ENCODE measurements around the gene MYOZ3. TPM values are rescaled to one million over a fixed set of nuclear protein-coding genes. Genes with fewer than 3 reads are reported as not detected.

The MYOZ3 gene
- polyA plus RNA-seq, 1 experiment: 0.13 TPM

DNA sequence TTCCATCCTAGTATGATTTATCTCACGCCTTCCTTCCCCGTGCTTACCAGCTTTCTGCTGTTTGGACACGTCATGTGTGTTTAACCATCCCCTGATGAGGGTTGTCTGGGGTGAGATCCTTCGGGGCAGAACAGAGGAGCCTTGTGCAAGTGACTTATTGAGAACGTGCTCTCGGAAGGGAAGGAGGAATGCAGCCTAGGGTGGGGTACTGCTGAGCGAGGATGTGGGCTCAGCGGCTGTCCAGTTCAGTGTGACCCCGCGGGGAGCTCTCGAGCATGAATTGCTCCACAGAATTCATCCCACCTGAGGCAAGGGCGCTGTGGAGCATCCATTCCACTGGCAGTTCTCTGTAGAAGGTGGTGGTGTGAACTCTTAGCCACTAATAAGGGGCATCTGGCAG is 4.0 kb downstream of the MYOZ3 start:
- no peak for DNase-seq (ENCODE audit: low read depth)
- TF ChIP-seq CTCF (IDR thresholded peaks at IDR 0.05; ENCODE audit: insufficient read depth, low read depth, low read length): no peak
- ChIA-PET CTCF (interaction anchor here (1.0 to 1.5 kb wide), 3 partner anchors 10 to 105 kb away, joined by 3 to 8 read pairs (median 4); no protein-coding TSS in a partner anchor), POLR2A (no interaction called here)
- H3K27me3 ChIP-seq (ENCODE audit: control insufficient read depth, insufficient read depth, low read length): peaks cover 13% of the 10 kb centered on the region
- no peak overlapping the region for H3K4me3 ChIP-seq (ENCODE audit: low read depth, low read length)
- no peaks in the 10 kb centered on the region for H3K36me3 ChIP-seq (ENCODE audit: control insufficient read depth, insufficient read depth, low read length)

- Histone ChIP-seq H3K36me3 (ENCODE audit: control insufficient read depth, insufficient read depth, low read length) (no peaks in the 10 kb centered on the region), H3K27me3 (ENCODE audit: control insufficient read depth, insufficient read depth, low read length) (peaks cover 2% of the 10 kb centered on the region), H3K4me3 (ENCODE audit: low read depth, low read length) (no peak overlapping the region)
- ChIA-PET POLR2A (no interaction called here), CTCF (no interaction called here)
- no peak for TF ChIP-seq CTCF (IDR thresholded peaks at IDR 0.05; ENCODE audit: insufficient read depth, low read depth, low read length)
- no peak for DNase-seq (ENCODE audit: low read depth)
Measured at GRCh38 chr5:150670275-150670947, 9.4 kb downstream of the MYOZ3 start.

DNA sequence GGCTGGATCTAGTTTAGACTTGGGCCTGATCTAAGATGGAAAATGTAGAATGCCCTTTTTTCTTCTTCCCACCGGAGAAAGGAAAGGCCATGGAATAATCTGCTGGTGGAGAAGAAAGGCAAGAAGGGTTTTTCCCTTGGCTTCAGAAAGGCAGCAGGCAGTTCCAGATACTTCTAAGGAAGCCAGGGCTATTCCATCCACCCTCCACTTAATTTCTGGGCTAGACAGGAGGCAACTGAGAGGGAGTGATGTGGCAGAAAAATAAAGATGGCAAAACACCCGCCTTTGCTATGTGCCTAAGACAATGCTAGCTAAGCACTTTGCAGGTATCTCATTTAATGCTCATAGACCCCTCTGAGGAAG is 9.9 kb downstream of the MYOZ3 start:
- POLR2A ChIA-PET: no interaction called here
- Histone ChIP-seq H3K4me3 (ENCODE audit: low read depth, low read length) (no peak overlapping the region), H3K27me3 (ENCODE audit: control insufficient read depth, insufficient read depth, low read length) (peaks cover 2% of the 10 kb centered on the region), H3K36me3 (ENCODE audit: control insufficient read depth, insufficient read depth, low read length) (no peaks in the 10 kb centered on the region)
- TF ChIP-seq CTCF (IDR thresholded peaks at IDR 0.05; ENCODE audit: insufficient read depth, low read depth, low read length): no peak
- CTCF ChIA-PET: interaction anchor here (0.9 kb wide), 1 partner anchor 18 kb away, joined by 3 read pairs; no protein-coding TSS in a partner anchor
- no peak for DNase-seq (ENCODE audit: low read depth)

DNA sequence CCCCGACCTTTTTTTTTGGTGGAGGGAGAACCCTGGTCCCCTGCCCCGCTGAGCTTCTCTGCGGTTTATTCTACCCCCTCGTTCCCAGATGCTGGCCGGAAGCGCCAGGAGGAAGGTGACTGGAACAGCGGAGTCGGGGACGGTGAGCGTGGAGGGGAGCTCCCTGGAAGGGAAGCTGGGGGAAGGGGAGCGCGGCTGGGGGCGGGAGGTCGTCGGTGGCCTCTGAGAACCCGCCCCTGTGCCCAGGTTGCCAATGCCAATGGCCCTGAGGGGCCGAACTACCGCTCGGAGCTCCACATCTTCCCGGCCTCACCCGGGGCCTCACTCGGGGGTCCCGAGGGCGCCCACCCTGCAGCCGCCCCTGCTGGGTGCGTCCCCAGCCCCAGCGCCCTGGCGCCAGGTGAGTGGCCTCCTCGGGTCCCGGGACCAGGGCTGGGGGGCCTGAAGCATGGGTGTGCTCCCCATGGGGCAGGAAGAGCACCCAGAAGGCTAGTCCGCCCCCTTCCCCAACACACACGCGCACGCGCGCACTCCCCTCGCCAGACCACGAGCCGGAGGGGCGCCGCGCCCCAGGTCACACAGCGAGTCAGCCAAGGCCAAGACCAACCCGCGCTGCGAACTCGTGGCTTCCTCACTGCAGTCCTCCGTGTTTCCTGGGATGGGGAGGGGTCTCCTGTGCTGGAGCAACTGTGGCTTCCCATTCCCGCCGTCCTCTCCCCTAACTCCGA is 10.6 kb downstream of the MYOZ3 start:
- ChIA-PET CTCF (interaction anchor here (0.9 to 1.1 kb wide), 2 partner anchors 19 to 29 kb away, joined by 3 read pairs; partner anchors contain the start of gene RBM22), POLR2A (no interaction called here)
- H3K27me3 ChIP-seq (ENCODE audit: control insufficient read depth, insufficient read depth, low read length): peaks cover 2% of the 10 kb centered on the region
- peak overlapping the region; percentile 41 for H3K4me3 ChIP-seq (ENCODE audit: low read depth, low read length)
- no peaks in the 10 kb centered on the region for H3K36me3 ChIP-seq (ENCODE audit: control insufficient read depth, insufficient read depth, low read length)
- TF ChIP-seq CTCF (IDR thresholded peaks at IDR 0.05; ENCODE audit: insufficient read depth, low read depth, low read length): no peak
- DNase-seq (ENCODE audit: low read depth): no peak

- Histone ChIP-seq H3K4me3 (ENCODE audit: low read depth, low read length) (peak overlapping the region; percentile 41), H3K36me3 (ENCODE audit: control insufficient read depth, insufficient read depth, low read length) (no peaks in the 10 kb centered on the region), H3K27me3 (ENCODE audit: control insufficient read depth, insufficient read depth, low read length) (peaks cover 2% of the 10 kb centered on the region)
- DNase-seq (ENCODE audit: low read depth): no peak
- ChIA-PET CTCF (interaction anchor here (1.1 to 1.7 kb wide), 2 partner anchors 28 to 112 kb away, joined by 3 to 4 read pairs; partner anchors contain the start of gene RBM22), POLR2A (no interaction called here)
- TF ChIP-seq CTCF (IDR thresholded peaks at IDR 0.05; ENCODE audit: insufficient read depth, low read depth, low read length): no peak
Measured at GRCh38 chr5:150672237-150672883, 11.3 kb downstream of the MYOZ3 start.

Data from BJ (cell line).